NCI-H345 treated with DMSO at 0.1 percent for 48 hours (cell line): ENCODE data around the gene PMEL.

Source experiments
- DNase-seq: peaks from one replicate; lab custom pipeline; 2025; ENCODE audit not compliant: unreplicated experiment; lab: John Stamatoyannopoulos, UW

Gene PMEL

GRCh38 chr12:55942577-55943136, 23.2 kb downstream of the PMEL start:
- DNase-seq = no peak

DNA sequence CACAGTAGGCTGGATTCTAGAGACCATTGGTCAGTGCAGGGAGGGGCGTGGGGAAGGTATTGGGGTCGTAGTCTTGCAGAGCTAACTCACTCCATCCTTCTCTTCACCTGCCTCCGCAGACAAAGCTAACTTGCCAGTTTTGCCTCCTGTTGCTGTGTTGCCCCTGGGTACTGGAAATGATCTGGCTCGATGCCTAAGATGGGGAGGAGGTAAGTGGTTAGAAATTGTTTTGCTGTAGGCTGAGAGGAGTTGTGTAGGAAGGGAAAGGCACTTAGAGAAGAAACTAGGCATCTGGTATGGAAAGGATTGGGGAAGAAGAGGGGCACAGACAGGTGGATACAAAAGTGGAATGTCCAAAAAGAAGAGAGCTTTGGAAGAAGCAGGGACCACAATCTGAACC, 23.8 kb downstream of the PMEL start:
- no peak for DNase-seq

- DNase-seq = peak; percentile 73
Measured at GRCh38 chr12:55940065-55940732, 25.6 kb downstream of the PMEL start.

- DNase-seq = no peak
Measured at GRCh38 chr12:55938826-55939501, 26.9 kb downstream of the PMEL start.

- DNase-seq = no peak
Measured at GRCh38 chr12:55937981-55938380, 27.9 kb downstream of the PMEL start.

DNA sequence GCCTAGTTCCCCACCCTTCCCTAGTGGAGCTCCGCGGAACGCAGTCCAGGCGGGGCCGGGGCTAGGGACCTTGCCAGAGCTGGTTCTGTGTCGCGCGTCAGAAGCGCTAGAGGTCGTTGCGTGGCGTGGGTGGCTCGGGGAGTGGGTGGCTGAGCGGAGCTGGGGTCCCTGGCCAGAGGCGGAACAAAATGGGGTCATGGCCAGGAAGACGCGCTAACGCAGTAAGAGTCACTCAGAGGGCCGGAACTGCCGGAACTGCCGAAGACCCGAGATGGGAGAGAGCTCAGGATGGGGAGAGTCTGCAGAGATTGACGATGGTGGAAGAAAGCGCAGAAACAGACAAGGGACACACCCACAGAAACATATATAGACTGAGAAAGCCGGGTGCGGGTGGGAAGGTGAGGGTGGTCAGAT, 30.1 kb downstream of the PMEL start:
- no peak for DNase-seq

DNA sequence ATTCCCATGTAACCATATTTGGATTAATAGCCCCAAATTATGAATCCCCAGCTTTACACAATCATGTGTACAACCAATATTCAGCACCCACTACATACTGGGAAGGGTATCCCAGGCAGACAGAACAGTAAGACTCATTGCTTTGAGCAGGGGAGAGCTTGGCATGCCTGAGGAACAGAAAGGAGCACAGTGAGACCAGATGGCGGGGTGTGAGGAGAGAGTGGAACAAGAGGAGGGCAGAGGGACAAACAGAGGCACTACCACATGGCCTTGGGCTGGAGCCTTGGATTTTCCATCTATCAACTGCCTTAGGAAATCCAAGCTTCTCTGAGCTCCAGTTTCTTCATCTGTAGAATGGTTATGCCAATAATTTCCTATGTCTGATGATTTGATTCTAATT, 31.1 kb downstream of the PMEL start:
- no peak for DNase-seq

GRCh38 chr12:55933799-55934742, 31.8 kb downstream of the PMEL start:
- DNase-seq = no peak

GRCh38 chr12:55933169-55933798, 32.6 kb downstream of the PMEL start:
- DNase-seq = no peak

DNA sequence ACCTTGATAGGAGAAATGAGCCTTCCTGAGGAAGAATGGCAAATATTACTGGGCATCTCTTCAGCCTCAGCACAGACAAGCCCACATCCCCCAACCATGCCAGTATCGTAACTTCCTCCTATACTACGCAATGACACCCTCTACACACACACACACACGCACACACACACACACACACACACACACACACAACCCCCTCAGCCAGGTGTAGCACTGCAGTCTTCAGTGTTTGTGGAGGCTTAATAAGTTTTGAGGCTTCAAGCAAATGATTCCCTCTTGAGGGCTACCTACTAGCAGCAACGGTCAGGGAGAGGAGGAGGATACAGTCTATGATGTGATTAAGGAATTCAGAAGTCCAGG, 33.3 kb downstream of the PMEL start:
- no peak for DNase-seq

DNA sequence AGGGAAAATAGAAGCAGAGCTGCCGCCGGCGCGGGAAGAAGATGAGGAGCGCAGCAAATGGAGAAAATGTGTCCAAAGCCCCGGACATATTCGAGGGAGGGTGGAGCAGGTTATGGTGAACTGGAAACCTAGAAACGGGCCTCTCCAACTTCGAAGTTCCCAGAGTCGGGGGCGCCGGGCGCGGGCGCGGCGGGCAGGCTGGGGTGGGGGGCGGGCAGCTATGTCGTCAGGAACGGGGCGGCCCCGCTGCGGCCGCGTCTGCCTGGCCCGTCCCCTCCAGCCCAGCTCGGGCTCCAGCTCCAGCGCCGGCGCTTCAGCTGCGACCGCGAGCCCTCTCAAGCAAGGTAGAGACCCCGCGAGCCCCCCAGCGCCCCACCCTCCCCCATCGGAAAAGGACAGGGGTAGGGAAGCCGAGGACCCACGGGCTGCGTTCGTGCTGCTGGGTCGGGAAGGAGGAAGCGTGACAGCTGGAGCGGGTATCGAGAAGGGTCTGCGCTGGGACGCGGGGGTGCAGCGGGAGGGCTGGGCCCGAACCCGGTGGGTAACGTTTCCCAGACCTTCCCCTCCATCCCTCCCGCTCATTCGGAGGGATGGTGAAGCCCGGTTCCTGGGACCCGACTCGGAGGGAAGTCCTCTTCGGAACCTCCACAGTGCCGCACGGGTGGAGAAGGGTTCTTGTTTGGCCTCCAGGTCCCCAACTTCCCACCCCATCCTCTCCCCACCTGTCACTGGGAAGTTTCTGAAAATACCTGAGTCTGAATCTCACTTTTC, 33.9 kb downstream of the PMEL start:
- no peak for DNase-seq

GRCh38 chr12:55931317-55931779, 34.5 kb downstream of the PMEL start:
- no peak for DNase-seq

- DNase-seq = peak; percentile 26
Measured at GRCh38 chr12:55930771-55931316, 35.0 kb downstream of the PMEL start, which contains the start of gene DGKA. DGKA (plus strand) TSS chr12:55931162; CDS start chr12:55936504, 5,342 bp downstream.

DNA sequence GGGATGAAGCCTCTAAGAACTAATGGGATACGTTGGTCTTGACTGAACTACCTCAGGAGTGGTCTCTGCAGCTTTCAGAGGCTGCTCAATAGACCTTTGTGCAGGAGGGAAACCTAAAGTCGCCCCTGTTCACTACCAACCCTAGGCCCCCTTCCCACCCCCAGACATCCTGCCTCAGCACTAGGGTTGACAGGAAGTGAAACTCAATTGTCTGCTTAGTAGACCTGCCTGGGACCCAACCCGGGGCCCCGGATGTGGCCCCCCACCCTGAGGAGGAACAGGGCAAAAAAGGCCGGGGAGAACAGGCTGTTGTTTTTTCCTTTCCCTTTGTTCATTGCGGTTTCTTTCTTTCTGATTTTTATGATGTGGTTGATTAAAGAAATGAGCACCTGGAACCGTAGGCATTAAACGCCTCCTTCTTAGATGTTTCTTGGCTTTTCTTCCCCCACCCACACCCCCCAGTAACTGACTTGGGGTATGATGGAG, 36.5 kb downstream of the PMEL start:
- DNase-seq = no peak

GRCh38 chr12:55927588-55928502, 38.0 kb downstream of the PMEL start, which contains the start of gene PYM1:
PYM1 (minus strand) TSS chr12:55927894; CDS start chr12:55927761, 133 bp downstream.
- DNase-seq = peak; percentile 29

GRCh38 chr12:55926738-55927587, 38.9 kb downstream of the PMEL start:
- DNase-seq = peak; percentile 78
